Measurements from ENCODE around the gene CTSH.

GRCh38 chr15:78944669-78945407 is at the start of gene CTSH:
- no peak for TF ChIP-seq EZH2 (IDR thresholded peaks at IDR 0.05)
- TF ChIP-seq POLR2AphosphoS5 (IDR thresholded peaks at IDR 0.05; ENCODE audit: borderline replicate concordance, low read depth, low read length): no peak
- TF ChIP-seq FOXP2 (optimal IDR thresholded peaks at IDR 0.05; ENCODE audit: control extremely low read depth, extremely low read length, insufficient read depth): no peak

Measured in SK-N-MC (cell line).